Measurements from ENCODE around the gene RIOX2.

DNA sequence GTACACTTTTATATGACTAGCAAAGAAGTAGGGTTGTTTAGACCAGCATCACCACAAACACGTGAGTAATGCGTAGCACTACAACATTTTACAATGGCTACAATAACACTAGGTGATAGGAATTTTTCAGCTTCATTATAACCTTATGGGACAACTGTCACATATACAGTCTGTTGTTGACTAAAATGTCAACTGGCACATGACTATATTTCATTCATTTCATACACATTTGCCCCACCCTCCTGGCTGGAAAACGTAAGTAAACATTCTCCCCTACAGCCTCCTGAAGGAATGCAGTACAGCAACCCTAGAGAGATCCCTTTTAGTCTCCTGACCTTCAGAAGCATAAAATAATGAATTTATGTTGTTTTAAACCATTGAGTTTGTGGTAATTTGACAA is 16.2 kb downstream of the RIOX2 start:
- TF ChIP-seq, protein P1, sequence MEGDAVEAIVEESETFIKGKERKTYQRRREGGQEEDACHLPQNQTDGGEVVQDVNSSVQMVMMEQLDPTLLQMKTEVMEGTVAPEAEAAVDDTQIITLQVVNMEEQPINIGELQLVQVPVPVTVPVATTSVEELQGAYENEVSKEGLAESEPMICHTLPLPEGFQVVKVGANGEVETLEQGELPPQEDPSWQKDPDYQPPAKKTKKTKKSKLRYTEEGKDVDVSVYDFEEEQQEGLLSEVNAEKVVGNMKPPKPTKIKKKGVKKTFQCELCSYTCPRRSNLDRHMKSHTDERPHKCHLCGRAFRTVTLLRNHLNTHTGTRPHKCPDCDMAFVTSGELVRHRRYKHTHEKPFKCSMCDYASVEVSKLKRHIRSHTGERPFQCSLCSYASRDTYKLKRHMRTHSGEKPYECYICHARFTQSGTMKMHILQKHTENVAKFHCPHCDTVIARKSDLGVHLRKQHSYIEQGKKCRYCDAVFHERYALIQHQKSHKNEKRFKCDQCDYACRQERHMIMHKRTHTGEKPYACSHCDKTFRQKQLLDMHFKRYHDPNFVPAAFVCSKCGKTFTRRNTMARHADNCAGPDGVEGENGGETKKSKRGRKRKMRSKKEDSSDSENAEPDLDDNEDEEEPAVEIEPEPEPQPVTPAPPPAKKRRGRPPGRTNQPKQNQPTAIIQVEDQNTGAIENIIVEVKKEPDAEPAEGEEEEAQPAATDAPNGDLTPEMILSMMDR (IDR thresholded peaks at IDR 0.05; ENCODE audit: insufficient read depth, low read depth, low read length) = no peak
- TF ChIP-seq EZH2 (IDR thresholded peaks at IDR 0.05; ENCODE audit: insufficient read depth, low read length) = no peak
